ENCODE results near the gene OR9Q1. TPM values are rescaled to one million over a fixed set of nuclear protein-coding genes. Genes with fewer than 3 reads are reported as not detected.
"Not testable (repeated sequence)": the region's sequence is repeated elsewhere in the genome, so short reads cannot be mapped to it uniquely, and the experiment has no call there.

OR9Q1 gene
- total RNA-seq: not detected in 2 replicates

- H3K9me3 Mint-ChIP-seq: no peaks in the 10 kb centered on the region
- H3K27me3 Mint-ChIP-seq: no peaks in the 10 kb centered on the region
- no peak within 1 kb of the TSS for H3K4me3 Mint-ChIP-seq
- no peak within 1 kb of the TSS for H3K27ac Mint-ChIP-seq
- H3K36me3 Mint-ChIP-seq (ENCODE audit: low read depth): no peaks in the 10 kb centered on the region
- DNase-seq: no peak
- no peaks in the 10 kb centered on the region for H3K4me1 Mint-ChIP-seq
- intact Hi-C loops (cut with micrococcal nuclease): no loop called here
Observed at GRCh38 chr11:58023435-58023931, at the start of gene OR9Q1. Gene OR9Q1, plus strand, starts transcription at chr11:58023881. Its CDS starts 155,564 bp downstream, at chr11:58179445.

- no peaks in the 10 kb centered on the region for H3K36me3 Mint-ChIP-seq (ENCODE audit: low read depth)
- H3K27me3 Mint-ChIP-seq: no peaks in the 10 kb centered on the region
Observed at GRCh38 chr11:57974132-57974531, 49.5 kb upstream of the OR9Q1 start.

GRCh38 chr11:57974848-57975601 is 48.7 kb upstream of the OR9Q1 start:
- DNase-seq: no peak
- no peaks in the 10 kb centered on the region for H3K27me3 Mint-ChIP-seq
- no peak overlapping the region for H3K27ac Mint-ChIP-seq
- H3K36me3 Mint-ChIP-seq (ENCODE audit: low read depth): no peaks in the 10 kb centered on the region
- no peaks in the 10 kb centered on the region for H3K4me1 Mint-ChIP-seq
- no peaks in the 10 kb centered on the region for H3K9me3 Mint-ChIP-seq
- intact Hi-C loops (cut with micrococcal nuclease): no loop called here
- no peak overlapping the region for H3K4me3 Mint-ChIP-seq

More at GRCh38 chr11:57974132-57974531, 49.5 kb upstream of the OR9Q1 start:
- Mint-ChIP-seq H3K9me3 (no peaks in the 10 kb centered on the region), H3K27ac (no peak overlapping the region), H3K4me1 (no peaks in the 10 kb centered on the region), H3K4me3 (no peak overlapping the region)
- no peak for DNase-seq
- intact Hi-C loops (cut with micrococcal nuclease): no loop called here

- no peaks in the 10 kb centered on the region for H3K27me3 Mint-ChIP-seq
- no peak overlapping the region for H3K4me3 Mint-ChIP-seq
- no peak for DNase-seq
- no peaks in the 10 kb centered on the region for H3K36me3 Mint-ChIP-seq (ENCODE audit: low read depth)
- H3K27ac Mint-ChIP-seq: no peak overlapping the region
- intact Hi-C loops (cut with micrococcal nuclease): no loop called here
- H3K9me3 Mint-ChIP-seq: no peaks in the 10 kb centered on the region
- no peaks in the 10 kb centered on the region for H3K4me1 Mint-ChIP-seq
Observed at GRCh38 chr11:57977709-57978108, 46.0 kb upstream of the OR9Q1 start.

GRCh38 chr11:57978686-57979531 is 44.8 kb upstream of the OR9Q1 start:
- no peak for DNase-seq
- no peaks in the 10 kb centered on the region for H3K9me3 Mint-ChIP-seq
- no peak overlapping the region for H3K27ac Mint-ChIP-seq
- H3K27me3 Mint-ChIP-seq: peaks cover 2% of the 10 kb centered on the region
- H3K4me3 Mint-ChIP-seq: no peak overlapping the region
- intact Hi-C loops (cut with micrococcal nuclease): no loop called here
- no peaks in the 10 kb centered on the region for H3K4me1 Mint-ChIP-seq
- H3K36me3 Mint-ChIP-seq (ENCODE audit: low read depth): no peaks in the 10 kb centered on the region

- Mint-ChIP-seq H3K9me3 (no peaks in the 10 kb centered on the region), H3K4me3 (no peak overlapping the region)
- intact Hi-C loops (cut with micrococcal nuclease): no loop called here
Observed at GRCh38 chr11:57979532-57980079, 44.1 kb upstream of the OR9Q1 start.

GRCh38 chr11:57980201-57980600 is 43.5 kb upstream of the OR9Q1 start:
- no peak for DNase-seq
- no peaks in the 10 kb centered on the region for H3K9me3 Mint-ChIP-seq
- no peaks in the 10 kb centered on the region for H3K36me3 Mint-ChIP-seq (ENCODE audit: low read depth)
- intact Hi-C loops (cut with micrococcal nuclease): no loop called here
- H3K27ac Mint-ChIP-seq: no peak overlapping the region
- no peaks in the 10 kb centered on the region for H3K4me1 Mint-ChIP-seq
- H3K4me3 Mint-ChIP-seq: no peak overlapping the region
- peaks cover 2% of the 10 kb centered on the region for H3K27me3 Mint-ChIP-seq

More at GRCh38 chr11:57979532-57980079, 44.1 kb upstream of the OR9Q1 start:
- DNase-seq: no peak
- Mint-ChIP-seq H3K27me3 (peaks cover 2% of the 10 kb centered on the region), H3K27ac (no peak overlapping the region), H3K4me1 (no peaks in the 10 kb centered on the region), H3K36me3 (ENCODE audit: low read depth) (no peaks in the 10 kb centered on the region)

GRCh38 chr11:57981536-57981935 is 42.1 kb upstream of the OR9Q1 start:
- intact Hi-C loops (cut with micrococcal nuclease): no loop called here
- H3K27me3 Mint-ChIP-seq: peaks cover 2% of the 10 kb centered on the region
- H3K36me3 Mint-ChIP-seq (ENCODE audit: low read depth): no peaks in the 10 kb centered on the region
- no peak overlapping the region for H3K4me3 Mint-ChIP-seq
- no peaks in the 10 kb centered on the region for H3K4me1 Mint-ChIP-seq
- no peaks in the 10 kb centered on the region for H3K9me3 Mint-ChIP-seq
- no peak overlapping the region for H3K27ac Mint-ChIP-seq
- DNase-seq: no peak

GRCh38 chr11:57982776-57983175 is 40.9 kb upstream of the OR9Q1 start:
- H3K36me3 Mint-ChIP-seq (ENCODE audit: low read depth): no peaks in the 10 kb centered on the region
- no peak for DNase-seq
- intact Hi-C loops (cut with micrococcal nuclease): no loop called here
- no peaks in the 10 kb centered on the region for H3K4me1 Mint-ChIP-seq
- peaks cover 2% of the 10 kb centered on the region for H3K27me3 Mint-ChIP-seq
- no peak overlapping the region for H3K4me3 Mint-ChIP-seq
- no peaks in the 10 kb centered on the region for H3K9me3 Mint-ChIP-seq
- H3K27ac Mint-ChIP-seq: no peak overlapping the region

GRCh38 chr11:57983191-57983590 is 40.5 kb upstream of the OR9Q1 start:
- Mint-ChIP-seq H3K36me3 (ENCODE audit: low read depth) (no peaks in the 10 kb centered on the region), H3K9me3 (no peaks in the 10 kb centered on the region), H3K27ac (no peak overlapping the region), H3K27me3 (peaks cover 2% of the 10 kb centered on the region), H3K4me1 (no peaks in the 10 kb centered on the region), H3K4me3 (no peak overlapping the region)
- DNase-seq: no peak
- intact Hi-C loops (cut with micrococcal nuclease): no loop called here

GRCh38 chr11:57999523-57999922 is 24.2 kb upstream of the OR9Q1 start:
- H3K27me3 Mint-ChIP-seq; H3K9me3 Mint-ChIP-seq; intact Hi-C loops (cut with micrococcal nuclease); H3K4me3 Mint-ChIP-seq; H3K27ac Mint-ChIP-seq; DNase-seq; H3K4me1 Mint-ChIP-seq; H3K36me3 Mint-ChIP-seq (ENCODE audit: low read depth): not testable (repeated sequence)

- H3K4me1 Mint-ChIP-seq; DNase-seq; H3K27ac Mint-ChIP-seq; H3K36me3 Mint-ChIP-seq (ENCODE audit: low read depth); H3K4me3 Mint-ChIP-seq; H3K27me3 Mint-ChIP-seq; intact Hi-C loops (cut with micrococcal nuclease); H3K9me3 Mint-ChIP-seq: not testable (repeated sequence)
Observed at GRCh38 chr11:58000021-58000420, 23.7 kb upstream of the OR9Q1 start.

GRCh38 chr11:58000699-58001098 is 23.0 kb upstream of the OR9Q1 start:
- H3K9me3 Mint-ChIP-seq: peaks cover 3% of the 10 kb centered on the region
- H3K4me3 Mint-ChIP-seq: no peak overlapping the region
- no peak overlapping the region for H3K27ac Mint-ChIP-seq
- H3K4me1 Mint-ChIP-seq: peaks cover 3% of the 10 kb centered on the region
- DNase-seq: no peak
- intact Hi-C loops (cut with micrococcal nuclease): no loop called here
- H3K36me3 Mint-ChIP-seq (ENCODE audit: low read depth): no peaks in the 10 kb centered on the region
- H3K27me3 Mint-ChIP-seq: no peaks in the 10 kb centered on the region

GRCh38 chr11:58003036-58003435 is 20.6 kb upstream of the OR9Q1 start:
- Mint-ChIP-seq H3K4me3 (no peak overlapping the region), H3K36me3 (ENCODE audit: low read depth) (no peaks in the 10 kb centered on the region), H3K27ac (no peak overlapping the region), H3K4me1 (peaks cover 3% of the 10 kb centered on the region), H3K9me3 (peaks cover 3% of the 10 kb centered on the region), H3K27me3 (no peaks in the 10 kb centered on the region)
- intact Hi-C loops (cut with micrococcal nuclease): no loop called here
- no peak for DNase-seq
